Activated CD8-positive, alpha-beta memory T cell treated with anti-CD3 and anti-CD28 coated beads, Interleukin-2, amount 50 U/mL, for 1 hour (primary cell): Measurements from ENCODE around the gene ADAMTSL5.
"Not testable (repeated sequence)": the region's sequence is repeated elsewhere in the genome, so short reads cannot be mapped to it uniquely, and the experiment has no call there.

Source experiments
- DNase-seq: peaks from one replicate; pipeline ENCODE4 v3.0.0-alpha.2; 2020; ENCODE audit errors: extremely low read depth

The ADAMTSL5 gene

DNA sequence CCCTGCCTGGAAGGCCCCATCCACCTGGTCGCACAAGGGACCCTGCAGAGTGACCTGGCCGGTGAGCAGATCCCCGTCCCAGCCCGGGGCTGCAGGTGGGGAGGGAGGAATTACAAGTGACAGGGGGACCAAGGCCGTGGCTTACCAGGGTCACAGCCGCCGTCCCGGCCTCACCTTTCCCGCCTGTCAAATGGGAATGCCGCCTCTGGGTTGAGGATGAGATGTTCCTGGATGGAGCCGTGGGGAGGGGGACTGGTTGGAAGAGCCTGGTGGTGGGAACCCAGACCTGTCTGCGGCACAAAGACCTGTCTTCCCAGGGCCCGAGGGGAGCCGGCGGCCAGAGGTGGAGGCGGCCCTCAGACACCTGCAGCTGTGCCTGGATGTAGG is 16.6 kb upstream of the ADAMTSL5 start:
- no peak for DNase-seq

DNA sequence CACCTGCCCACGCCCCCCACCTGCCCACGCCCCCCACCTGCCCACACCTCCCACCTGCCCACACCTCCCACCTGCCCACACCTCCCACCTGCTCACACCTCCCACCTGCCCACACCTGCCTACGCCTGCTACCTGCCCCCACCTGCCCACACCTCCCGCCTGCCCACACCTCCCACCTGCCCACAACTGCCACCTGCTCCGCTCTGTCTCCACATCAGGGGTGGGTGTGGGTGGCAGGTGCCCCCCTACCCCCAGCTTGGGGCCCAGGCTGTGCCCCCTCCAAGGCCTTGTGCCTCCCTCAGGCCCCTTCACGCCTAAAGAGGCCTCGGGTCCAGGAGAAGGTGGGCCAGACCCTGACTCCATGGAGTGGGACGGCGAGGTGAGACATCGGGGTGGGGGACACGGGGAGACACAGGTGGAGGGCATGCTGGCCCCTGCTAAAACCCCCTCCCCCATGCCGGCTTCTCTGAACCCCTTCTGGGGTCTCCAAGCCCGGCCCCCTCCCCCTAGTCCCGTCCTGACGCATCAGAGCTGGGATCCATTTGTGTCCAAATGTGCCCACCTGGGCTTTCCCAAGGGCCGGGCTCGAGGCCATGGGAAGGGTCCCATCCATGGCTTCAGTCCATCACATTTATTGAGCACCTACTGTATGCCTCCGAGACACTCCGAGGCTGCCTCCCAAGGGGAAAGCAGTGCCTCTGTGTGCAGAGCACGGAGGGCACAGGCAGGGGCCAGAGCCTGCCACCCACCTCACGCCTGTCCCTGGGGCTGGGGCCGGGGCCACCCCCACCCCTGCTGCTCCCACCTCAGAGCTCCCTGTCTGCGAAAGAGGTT is 16.0 kb upstream of the ADAMTSL5 start:
- DNase-seq: no peak

DNA sequence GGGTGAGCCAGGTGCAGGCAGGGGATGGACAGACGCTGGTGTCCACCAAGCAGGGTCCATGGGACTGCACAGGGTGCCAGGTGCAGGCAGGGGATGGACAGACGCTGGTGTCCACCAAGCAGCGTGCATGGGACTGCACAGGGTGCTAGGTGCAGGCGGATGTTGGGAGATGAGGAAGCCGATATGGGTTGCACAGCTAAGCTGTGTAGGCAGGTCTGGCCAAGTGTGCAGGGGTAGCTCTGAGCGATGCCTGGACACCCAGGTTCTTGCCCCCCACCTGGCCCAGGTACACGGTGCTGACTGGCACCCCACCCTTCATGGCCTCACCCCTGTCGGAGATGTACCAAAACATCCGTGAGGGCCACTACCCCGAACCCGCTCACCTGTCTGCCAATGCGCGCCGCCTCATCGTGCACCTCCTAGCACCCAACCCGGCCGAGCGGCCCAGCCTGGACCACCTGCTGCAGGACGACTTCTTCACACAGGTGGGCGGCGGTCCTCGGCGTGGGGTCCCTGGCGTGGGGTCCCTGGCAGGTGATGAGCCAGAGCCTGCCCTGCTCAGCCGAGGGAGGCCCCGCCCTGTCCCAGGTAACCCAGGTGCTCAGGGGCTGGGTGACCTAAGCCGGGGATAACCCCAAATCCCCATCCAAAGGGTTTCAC is 15.0 kb upstream of the ADAMTSL5 start:
- DNase-seq: no peak

DNA sequence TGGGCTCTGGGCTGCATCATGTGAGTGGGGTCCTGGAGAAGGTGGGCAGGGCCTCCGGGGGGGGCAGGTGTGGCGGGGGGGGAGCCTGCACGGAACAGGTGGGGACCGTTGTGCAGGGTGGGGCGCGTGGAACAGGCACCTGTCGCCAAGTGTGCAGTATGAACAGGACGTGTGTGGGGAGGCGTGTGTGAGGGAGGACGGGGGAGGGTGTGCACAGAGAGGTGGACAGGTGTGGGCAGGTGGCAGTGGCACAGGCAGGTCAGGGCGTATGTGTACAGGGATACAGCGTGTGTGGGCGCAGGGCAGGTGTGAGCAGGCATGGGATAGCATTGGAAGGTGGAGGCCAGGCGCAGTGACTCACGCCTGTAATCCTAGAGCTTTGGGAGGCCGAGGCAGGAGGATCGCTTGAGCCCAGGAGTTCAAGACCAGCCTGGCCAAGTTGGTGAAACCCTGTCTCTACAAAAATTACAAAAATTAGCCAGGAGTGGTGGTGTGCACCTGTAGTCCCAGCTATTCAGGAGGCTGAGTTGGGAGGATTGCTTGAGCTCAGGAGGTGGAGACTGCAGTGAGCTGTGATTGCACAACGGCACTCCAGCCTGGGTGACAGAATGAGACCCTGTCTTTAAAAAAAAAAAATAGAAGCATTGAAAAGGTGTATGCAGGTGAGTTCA is 14.3 kb upstream of the ADAMTSL5 start:
- DNase-seq: no peak

DNA sequence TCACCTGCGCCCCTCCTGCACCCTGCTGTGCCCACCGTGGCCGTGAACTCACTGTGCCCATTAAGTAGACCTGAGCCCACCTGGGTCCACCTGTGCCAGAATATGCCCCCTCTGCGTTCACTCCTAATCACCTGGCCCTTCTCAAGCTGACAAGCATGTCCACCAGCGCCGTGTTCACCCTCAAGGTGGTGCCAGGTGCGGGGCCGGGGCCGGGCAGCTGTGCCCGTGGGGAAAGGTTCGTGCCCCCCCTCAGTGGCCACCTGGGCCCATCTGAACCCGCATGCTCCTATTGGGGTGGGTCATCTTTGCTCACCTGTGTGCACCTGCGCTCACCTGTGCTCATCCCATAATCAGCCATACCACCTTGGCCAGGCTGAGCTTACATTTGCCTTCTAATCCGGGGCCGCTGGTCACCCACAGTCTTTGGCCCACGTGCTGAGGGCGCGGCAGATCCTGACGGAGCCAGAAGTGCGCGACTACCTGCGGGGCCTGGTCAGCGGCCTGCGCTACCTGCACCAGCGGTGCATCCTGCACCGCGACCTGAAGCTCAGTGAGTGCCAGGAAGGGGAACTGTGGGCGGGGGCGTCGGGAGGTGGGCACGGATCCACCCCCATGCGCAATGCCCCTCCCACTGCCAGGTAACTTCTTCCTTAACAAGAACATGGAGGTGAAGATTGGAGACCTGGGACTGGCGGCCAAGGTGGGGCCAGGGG is 13.4 kb upstream of the ADAMTSL5 start:
- no peak for DNase-seq

DNA sequence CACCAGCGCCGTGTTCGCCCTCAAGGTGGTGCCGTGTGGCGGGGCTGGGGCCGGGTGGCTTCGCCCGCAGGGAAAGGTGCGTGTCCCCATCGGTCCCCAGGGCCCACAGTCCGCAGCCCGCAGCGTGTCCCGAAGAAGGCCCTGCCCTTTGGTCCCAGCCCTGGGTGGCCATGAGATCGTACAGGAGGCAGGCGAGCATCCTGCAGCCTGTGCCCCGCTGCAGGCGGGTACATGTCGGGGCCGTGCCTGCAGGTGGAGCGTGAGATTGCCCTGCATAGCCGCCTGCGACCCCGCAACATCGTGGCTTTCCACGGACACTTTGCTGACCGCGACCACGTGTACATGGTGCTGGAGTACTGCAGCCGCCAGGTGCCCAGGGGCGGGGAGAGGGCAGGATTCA is 12.5 kb upstream of the ADAMTSL5 start:
- no peak for DNase-seq

DNA sequence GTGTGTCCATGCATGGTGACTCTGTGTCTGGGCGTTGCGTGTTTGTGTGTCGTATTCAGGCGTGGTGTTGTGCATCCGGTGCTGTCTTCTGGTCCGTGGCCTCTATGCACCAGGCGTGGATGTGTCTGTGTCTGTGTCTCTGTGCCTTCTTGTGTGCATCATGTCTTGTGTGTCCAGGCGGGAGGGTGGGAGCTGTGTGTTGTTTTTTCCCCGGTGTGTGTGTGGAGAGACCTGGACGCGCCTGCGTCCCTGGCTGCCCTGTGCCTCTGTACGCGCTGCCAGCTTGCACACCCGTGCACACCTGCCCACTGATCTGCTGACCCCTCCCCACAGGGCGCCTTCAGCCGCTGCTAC is 12.1 kb upstream of the ADAMTSL5 start:
- no peak for DNase-seq

DNA sequence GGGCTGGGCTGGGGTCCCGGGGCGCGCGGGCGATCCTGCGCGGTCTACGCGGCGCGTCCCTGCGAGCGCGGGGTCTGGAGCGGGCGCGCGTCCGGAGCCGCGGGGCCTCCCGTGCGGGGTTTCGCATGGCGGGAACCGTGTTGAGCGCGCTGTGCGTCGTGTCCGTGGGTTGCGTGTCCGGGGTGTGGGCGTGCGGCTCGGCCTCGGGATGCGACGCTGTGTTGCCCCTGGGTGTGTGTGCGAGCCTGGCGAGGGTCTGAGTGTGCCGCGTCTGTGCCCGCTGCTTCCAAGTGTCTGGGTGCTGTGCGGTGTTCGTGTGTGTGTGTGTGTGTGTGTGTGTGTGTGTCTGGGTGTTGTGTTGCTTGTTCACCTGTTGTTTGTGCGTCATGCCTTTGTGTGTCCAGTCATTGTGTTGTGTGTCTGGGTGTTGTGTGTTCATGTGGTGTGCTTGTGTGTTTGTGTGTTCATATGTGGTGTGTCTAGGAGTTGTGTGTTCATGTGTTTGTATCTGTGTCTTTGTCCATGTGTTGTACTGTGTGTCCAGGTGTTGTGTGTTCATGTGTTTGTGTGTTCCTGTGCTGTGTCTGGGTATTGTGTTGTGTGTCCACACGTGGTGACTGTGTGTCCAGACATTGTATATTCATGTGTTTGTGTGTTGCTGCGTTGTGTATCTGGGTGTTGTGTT is 11.6 kb upstream of the ADAMTSL5 start:
- DNase-seq: no peak

DNA sequence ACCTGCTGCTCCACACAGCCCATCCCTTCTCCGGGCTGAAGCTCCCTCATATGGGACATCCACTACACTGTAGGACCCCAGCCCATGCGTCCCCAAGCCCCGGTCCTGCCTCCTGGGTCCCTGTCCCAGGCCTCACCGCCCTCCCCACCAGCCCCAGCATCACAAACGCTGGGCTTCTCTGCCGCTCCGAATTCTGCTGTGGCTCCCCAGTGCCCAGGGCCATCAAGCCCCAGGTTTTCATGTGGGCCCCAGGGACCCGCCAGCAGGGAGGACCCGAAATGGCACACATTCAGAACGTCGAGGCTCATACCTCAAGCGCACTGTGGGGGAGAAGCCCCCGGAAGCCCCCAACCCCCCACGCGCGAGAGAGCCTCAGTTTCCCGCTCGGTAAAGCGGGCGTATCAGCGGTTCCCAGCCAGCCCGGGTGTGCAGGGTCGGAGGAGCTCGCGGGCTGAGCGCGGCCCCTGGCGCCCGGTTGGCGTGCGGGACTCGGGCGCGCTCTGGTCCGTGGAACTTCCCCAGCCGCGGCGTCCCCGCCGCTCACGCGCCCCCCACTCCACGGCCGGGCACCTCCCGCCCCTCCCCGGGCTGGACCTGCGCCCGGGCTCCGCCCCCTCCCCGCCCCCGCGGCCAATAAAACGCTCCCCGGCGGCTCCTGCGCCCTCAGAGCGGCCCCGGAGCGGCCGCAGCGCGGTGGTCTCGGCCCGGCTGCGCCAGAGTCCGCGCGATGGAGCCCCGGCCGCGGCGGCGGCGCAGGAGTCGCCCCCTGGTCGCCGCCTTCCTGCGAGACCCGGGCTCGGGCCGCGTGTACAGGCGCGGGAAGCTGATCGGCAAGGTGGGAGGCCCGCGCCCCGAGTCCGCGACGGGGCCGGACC is 10.8 kb upstream of the ADAMTSL5 start, which contains the start of gene PLK5:
TSS of gene PLK5 (plus strand) at position 666 of the 875 bp plus-strand sequence. CDS start 2,920 bp downstream, outside the sequence.
- DNase-seq: no peak

DNA sequence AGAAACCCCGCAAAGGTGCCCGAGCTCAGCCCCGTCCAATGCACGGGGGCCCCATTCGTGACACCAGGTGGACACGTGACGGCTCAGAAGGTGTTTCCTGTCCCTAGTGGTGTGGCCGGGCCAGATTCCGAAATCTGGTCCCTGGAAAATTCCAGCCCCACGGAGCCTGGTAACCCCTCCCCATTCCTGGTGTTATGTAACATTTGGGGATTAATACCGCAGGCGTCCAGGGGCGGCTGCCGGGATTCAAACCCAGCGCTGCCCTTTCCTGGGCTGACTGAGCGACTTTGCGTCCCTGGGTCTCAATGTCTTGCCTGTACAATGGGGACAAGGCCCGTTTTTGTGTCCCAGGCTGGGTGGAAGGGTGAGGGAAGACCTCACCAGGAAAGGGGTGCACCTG is 10.0 kb upstream of the ADAMTSL5 start:
- no peak for DNase-seq

DNA sequence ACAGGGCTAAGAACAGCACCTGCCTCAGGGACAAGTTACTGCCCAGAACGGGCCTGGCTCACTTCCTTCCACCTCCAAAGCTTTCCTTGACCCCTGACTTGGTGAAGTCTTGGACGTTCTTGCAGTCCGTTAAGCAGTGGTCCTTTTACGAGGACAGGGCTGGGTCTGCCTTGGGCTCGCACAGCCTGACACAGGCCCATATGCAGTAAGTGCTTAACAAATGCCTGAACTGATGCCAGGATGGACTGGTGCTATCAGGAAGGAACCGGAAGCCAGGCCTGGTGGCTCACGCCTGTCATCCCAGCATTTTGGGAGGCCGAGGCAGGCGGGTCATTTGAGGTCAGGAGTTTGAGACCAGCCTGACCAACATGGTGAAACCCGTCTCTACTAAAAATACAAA is 9.2 kb upstream of the ADAMTSL5 start:
- no peak for DNase-seq

DNA sequence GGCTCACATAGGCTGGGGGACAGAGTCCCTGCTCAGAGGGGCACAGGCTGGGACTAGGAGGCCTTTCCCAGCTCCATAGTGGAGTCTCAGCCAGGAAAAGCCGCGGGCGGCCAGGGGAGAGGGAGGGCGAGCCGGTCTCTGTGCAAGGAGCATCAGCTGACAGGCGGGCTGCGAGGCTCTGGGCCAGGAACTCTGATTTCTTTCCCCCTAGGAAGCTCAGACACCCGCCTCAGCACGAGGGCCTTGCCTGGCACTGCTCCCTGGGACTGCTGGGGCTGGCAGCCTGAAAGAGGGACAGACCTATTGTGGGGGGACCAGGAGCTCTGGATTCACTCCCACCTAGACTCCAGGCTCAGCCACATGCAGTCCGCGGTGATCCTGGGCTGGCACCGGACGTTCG is 8.8 kb upstream of the ADAMTSL5 start:
- DNase-seq: no peak

DNA sequence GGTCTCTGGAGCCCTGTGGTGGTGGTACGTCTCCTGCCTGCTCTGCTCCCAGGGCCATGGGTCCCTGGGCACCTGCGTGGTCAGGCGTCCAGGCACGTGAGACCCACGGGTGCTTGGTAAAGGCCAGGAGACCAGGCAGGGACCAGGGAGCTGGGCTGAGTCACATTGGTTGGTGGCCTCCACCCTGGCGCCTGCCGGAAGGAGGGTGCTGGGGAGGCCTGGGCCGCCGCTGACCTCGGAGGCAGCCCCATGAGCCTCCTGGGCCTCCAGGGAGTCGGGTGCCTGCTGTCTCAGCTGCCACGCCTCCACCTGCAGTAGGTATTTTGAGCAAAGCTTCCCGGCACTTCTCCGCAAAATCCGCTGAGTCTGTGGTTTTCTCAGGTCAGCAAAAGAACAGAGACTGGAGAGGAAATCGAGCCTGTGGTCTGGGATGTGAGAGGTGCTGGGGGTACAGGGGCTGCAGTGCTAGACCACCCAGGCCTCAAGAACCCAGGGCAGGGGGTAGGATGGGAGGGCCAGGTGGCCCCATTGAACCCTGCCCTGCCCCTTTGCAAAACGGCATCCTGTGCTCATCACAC is 7.5 kb upstream of the ADAMTSL5 start:
- no peak for DNase-seq

DNA sequence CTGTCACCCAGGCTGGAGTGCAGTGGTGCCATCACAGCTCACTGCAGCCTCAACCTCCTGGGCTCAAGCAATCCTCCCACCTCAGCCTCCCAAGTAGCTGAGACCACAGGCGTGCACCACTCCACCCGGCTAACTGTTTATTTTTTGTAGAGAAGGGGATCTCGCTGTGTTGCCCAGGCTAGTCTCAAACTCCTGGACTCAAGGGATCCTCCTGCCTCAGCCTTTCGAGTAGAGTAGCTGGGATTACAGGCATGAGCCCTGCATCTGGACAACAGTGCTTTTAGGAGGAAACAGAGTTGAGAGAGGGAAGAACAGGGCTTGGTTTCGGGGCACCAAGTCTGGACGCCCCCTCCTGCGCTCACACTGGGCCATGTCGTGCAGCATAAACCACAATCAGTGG is 7.0 kb upstream of the ADAMTSL5 start:
- not testable (repeated sequence) for DNase-seq

DNA sequence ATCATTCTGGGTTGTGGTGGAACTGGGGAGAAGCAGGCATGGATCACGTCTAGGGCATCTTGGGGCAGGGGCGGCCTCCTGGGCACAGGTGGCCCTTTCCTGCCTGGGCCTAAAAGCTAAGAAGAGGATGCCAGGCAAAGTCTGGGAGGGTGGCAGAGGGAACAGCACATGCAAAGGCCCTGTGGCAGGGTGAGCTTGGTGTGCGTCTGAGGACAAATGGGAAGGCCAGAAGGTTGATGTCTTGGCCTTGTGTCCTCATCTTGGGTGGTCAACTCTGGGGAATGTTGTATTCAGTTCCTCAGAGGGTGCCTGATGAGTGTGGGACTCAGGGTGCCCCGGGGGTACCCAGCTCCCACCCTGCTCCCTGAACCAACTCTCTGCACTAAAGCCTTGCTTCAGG is 5.7 kb upstream of the ADAMTSL5 start:
- no peak for DNase-seq

DNA sequence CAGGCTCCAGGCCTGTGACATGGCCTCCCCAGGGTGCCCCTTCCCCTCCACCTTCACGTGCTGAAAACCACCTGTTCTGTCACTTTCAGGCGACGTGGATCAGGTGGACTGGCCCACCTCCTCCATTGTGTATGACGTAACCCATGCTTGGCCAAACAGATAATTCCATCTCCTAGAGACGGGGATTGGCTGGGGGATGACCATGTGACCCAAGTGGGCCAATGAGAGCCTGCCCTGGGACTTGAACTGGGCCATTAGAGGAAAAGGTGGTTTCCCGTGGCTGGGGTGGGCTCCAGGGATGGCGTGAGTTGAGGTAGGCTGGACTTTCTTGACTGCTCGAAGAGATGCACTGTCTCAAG is 3.6 kb upstream of the ADAMTSL5 start:
- no peak for DNase-seq

DNA sequence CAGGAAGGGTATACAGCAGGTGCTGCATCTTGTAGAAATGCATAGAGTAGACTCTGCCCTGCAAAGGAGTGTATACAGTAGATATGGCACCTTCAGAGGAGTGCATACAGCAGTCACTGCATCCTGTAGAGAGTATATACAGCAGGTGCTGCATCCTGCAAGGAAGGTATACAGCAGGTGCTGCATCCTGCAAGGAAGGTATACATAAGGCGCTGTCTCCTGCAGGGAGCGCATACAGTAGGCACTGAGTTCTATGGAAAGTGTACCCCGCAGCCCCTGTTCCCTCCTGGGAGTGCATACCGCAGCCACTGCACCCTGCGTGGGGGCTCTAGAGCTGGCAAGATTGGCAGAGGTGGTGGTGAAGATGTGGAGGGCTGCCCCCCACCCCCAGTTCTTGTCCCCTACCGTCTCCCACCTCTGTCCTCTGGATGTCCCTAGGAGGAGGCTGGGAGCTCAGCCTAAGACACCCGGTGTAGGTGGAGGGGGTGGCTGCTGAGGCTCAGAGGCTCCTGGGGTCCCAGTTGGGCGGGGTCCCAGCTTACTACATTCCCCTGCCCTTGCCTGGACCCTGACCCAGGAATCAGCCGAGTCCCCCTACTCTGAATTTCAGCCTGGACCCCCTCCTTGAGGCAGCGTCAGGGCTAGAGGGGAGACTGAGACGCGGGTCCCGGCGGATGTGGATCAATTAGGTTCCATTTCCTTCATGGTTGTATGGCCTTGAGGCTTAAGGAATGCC is 2.3 kb upstream of the ADAMTSL5 start:
- no peak for DNase-seq

DNA sequence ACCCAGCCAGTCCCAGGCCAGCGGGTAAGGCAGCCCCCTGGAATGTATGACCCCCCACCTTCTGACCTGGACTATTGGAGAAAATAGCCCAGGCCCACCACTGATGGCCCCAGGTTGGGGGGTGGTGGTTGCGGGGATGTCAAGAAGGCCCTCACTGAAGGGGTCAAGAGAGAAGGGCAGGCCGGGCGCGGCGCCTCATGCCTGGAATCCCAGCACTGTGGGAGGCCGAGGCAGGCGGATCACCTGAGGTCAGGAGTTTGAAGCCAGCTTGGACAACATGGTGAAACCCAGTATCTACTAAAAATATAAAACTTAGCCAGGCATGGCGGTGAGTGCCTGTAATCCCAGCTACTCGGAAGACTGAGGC is 1.5 kb upstream of the ADAMTSL5 start:
- no peak for DNase-seq

DNA sequence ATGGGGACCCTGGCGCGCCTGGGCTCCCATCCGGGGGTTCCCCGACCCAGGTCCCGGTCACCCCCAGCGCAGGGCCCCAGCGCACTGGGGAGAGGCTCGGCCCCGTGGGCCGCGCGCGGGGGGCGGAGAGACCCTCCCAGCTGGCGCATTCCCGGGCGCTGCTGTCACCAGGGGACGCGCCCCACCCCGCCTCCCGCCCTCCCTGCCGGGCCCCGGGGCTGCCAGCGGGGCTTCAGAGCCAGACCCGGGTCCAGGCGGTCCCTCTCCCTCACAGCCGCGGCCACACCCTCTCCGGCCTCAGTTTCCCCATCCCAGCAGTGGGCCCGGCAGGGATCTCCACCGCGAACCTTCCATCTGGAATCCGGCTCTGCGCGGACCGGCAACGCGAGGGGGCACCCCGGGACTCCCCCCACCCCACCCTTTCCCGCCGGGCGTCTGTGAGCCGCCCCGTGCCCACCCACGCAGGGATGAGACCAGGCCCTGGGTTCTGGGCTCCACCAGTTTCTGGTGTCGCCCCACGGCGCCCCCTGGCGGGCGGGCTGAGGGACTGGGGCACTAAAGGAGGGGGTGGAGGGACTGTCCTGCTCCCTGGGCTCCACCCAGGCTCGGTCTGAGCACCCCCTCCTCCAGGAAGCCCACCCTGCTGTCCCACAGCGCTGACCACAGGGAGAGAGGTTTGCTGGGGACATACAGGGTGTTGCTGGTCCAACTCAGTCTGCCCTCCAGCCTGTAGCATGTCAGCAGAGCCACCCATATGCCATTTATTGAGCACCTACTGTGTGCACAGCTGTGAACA is 878 bp upstream of the ADAMTSL5 start:
- DNase-seq: no peak
